Type B pancreatic cell (in vitro differentiated cells): ENCODE results near the gene FAT2. TPM values are rescaled to one million over a fixed set of nuclear protein-coding genes. Genes with fewer than 3 reads are reported as not detected.

ENCODE experiments used
- DNase-seq: peaks from one replicate; pipeline ENCODE4 v3.0.0; 2021; ENCODE audit warnings: mixed read lengths; ENCODE audit not compliant: unreplicated experiment; ENCODE audit errors: extremely low spot score
- H3K27ac Mint-ChIP-seq: 2 replicates; pipeline ENCODE4 v1.8.0; 2021; ENCODE audit warnings: mild to moderate bottlenecking, mixed read lengths
- H3K27me3 Mint-ChIP-seq: 2 replicates; pipeline ENCODE4 v1.8.0; 2021; ENCODE audit warnings: mixed read lengths
- H3K36me3 Mint-ChIP-seq: 2 replicates; pipeline ENCODE4 v1.8.0; 2021; ENCODE audit warnings: mixed read lengths
- H3K4me1 Mint-ChIP-seq: one replicate; pipeline ENCODE4 v1.8.0; 2021; ENCODE audit warnings: mixed read lengths; ENCODE audit not compliant: unreplicated experiment
- H3K4me3 Mint-ChIP-seq: 2 replicates; pipeline ENCODE4 v1.8.0; 2021; ENCODE audit warnings: mild to moderate bottlenecking, mixed read lengths
- H3K9me3 Mint-ChIP-seq: 2 replicates; pipeline ENCODE4 v1.8.0; 2021; ENCODE audit warnings: mixed read lengths
- CTCF ChIP-seq: fragments of 200-600 bp; sonication (generic); conservative IDR thresholded peaks from 2 replicates; pipeline ENCODE4 v1.5.0; 2021; ENCODE audit warnings: antibody characterized with exemption, mild to moderate bottlenecking
- total RNA-seq: library from RNA; stranded (reverse); gene quantifications from 2 replicates; pipeline ENCODE4 v1.2.1, GENCODE V29; 2021; ENCODE audit warnings: low replicate concordance

Gene FAT2
- total RNA-seq, 1 donor from 2014 or later: 0.80 TPM

- H3K4me1 Mint-ChIP-seq: peaks cover 11% of the 10 kb centered on the region
- no peaks in the 10 kb centered on the region for H3K36me3 Mint-ChIP-seq
These were observed 33.3 kb upstream of the FAT2 start for GRCh38 chr5:151624476-151624875.

DNA sequence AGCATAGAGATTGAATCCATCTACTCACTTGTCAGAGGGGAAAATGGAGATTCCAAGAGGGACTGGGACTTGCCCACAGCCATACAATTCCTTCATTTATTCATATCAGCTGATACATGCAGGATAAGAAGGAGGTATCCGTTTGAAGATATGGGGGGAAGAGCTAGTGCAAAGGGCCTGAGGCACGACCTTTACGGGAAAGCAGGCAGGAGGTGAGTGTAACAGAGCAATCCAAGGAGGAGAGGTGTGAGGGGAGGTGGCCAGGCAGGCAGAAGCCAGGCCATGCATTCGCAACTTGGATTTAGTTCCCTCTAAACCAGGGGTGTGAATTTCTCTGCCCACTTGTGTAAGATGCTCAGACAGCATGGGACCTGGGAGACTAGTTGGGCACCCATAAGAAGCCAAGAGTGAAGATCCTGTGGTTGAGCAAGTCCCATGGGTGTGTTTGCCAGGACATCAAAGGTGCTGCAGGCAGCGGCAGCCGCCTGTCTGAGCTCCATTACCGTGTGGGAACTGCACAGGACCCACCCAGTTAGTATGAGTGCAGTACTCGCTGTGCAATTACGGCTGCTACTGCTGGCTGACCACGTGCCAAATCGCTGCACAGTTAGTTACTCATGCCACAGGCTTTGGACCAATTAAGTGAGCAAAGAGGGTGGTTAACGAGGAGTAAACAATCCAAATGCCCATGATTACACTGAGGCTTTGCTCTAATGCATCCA, 31.4 kb upstream of the FAT2 start:
- no peaks in the 10 kb centered on the region for H3K36me3 Mint-ChIP-seq
- peaks cover 11% of the 10 kb centered on the region for H3K4me1 Mint-ChIP-seq
- DNase-seq: no peak
- no peak overlapping the region for H3K4me3 Mint-ChIP-seq
- H3K27ac Mint-ChIP-seq: no peak overlapping the region
- no peaks in the 10 kb centered on the region for H3K9me3 Mint-ChIP-seq
- peaks cover 4% of the 10 kb centered on the region for H3K27me3 Mint-ChIP-seq
- no peak for TF ChIP-seq CTCF

More at GRCh38 chr5:151624476-151624875, 33.3 kb upstream of the FAT2 start:
- no peak for TF ChIP-seq CTCF
- Mint-ChIP-seq H3K4me3 (no peak overlapping the region), H3K27me3 (peaks cover 4% of the 10 kb centered on the region), H3K27ac (no peak overlapping the region), H3K9me3 (no peaks in the 10 kb centered on the region)
- DNase-seq: no peak

DNA sequence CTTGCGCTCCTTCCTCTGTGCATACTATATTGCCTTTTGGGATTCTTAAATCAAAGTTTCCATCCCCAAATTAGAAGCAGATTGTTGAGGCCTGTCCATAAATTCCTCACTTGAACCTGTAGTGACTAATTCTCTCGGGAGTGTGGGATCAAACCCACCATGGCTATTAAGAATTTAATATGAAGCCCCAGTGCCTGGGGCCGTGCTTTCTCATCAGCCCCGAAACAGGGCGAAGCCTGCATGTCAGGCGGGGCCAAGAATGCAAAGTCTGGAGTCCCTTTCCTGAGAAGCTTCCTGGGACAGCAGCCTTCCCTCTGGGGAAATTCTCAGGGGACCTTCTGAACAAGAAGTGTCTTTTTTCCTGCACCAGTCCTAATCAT, 29.3 kb upstream of the FAT2 start:
- Mint-ChIP-seq H3K27me3 (peaks cover 4% of the 10 kb centered on the region), H3K27ac (peak overlapping the region; percentile 29), H3K9me3 (no peaks in the 10 kb centered on the region), H3K4me3 (no peak overlapping the region), H3K4me1 (peaks cover 13% of the 10 kb centered on the region), H3K36me3 (no peaks in the 10 kb centered on the region)
- no peak for TF ChIP-seq CTCF
- DNase-seq: no peak

- peaks cover 4% of the 10 kb centered on the region for H3K27me3 Mint-ChIP-seq
- no peak overlapping the region for H3K27ac Mint-ChIP-seq
- TF ChIP-seq CTCF: no peak
- H3K4me3 Mint-ChIP-seq: no peak overlapping the region
- H3K4me1 Mint-ChIP-seq: peaks cover 16% of the 10 kb centered on the region
- no peak for DNase-seq
- no peaks in the 10 kb centered on the region for H3K9me3 Mint-ChIP-seq
- H3K36me3 Mint-ChIP-seq: no peaks in the 10 kb centered on the region
These were observed 28.8 kb upstream of the FAT2 start for GRCh38 chr5:151619812-151620460.

DNA sequence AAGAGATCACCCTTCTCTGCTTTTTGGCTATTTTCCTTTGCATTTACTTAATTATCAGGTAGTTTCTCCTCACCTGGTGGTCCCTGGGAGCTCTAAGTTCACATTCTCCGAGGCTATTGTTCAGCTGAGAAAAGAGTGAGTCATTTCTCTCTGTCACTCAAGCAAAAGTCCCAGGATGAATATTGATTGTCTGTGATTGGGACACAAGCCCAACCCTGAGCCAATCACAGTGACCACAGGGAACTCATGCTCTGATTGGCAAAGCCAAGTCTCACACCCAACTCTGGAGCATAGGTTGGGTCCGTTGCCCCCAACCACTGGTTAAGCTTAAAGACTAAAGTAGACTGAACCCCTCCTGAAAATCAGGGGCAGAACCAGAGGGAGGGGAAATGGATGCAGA, 27.8 kb upstream of the FAT2 start:
- Mint-ChIP-seq H3K9me3 (no peaks in the 10 kb centered on the region), H3K27me3 (peaks cover 4% of the 10 kb centered on the region), H3K4me1 (peaks cover 16% of the 10 kb centered on the region), H3K36me3 (no peaks in the 10 kb centered on the region), H3K4me3 (no peak overlapping the region), H3K27ac (no peak overlapping the region)
- TF ChIP-seq CTCF: no peak
- no peak for DNase-seq
